Breast epithelium (tissue), 3 donors: ENCODE results near the gene VSTM2B.

ENCODE experiments used
- CTCF ChIP-seq, 3 donors: fragments of 450-650 bp; IDR thresholded peaks; one replicate each; pipeline ENCODE4 v1.5.1; 2016 to 2017; ENCODE audit warnings: antibody characterized with exemption in 3 of 3, mild to moderate bottlenecking in 3 of 3, moderate library complexity in 3 of 3
- POLR2A ChIP-seq: fragments of 450-650 bp; IDR thresholded peaks from one replicate; pipeline ENCODE4 v1.6.1; 2016; ENCODE audit warnings: antibody characterized with exemption, mild to moderate bottlenecking, moderate library complexity
- POLR2AphosphoS5 ChIP-seq, 3 donors: sonication (generic); formaldehyde crosslinking; IDR thresholded peaks; one replicate each; pipeline ENCODE4 v1.6.1; 2017; ENCODE audit warnings: antibody characterized with exemption in 3 of 3

GRCh38 chr19:29479941-29480340, 45.9 kb upstream of the VSTM2B start:
- TF ChIP-seq CTCF (IDR thresholded peaks at IDR 0.05) (no peak), POLR2A (no peak), POLR2AphosphoS5 (IDR thresholded peaks at IDR 0.05) (no peak)
